WTC11 (cell line): Measurements from ENCODE around the gene FHOD3.

Source experiments
- CTCF ChIP-seq: fragments of 200-600 bp; IDR thresholded peaks from 2 replicates; pipeline ENCODE4 v1.8.0; 2022; ENCODE audit warnings: antibody characterized with exemption
- ESRRA ChIP-seq: sonication (generic); formaldehyde crosslinking; IDR thresholded peaks from 2 replicates; pipeline ENCODE4 v1.8.1; 2022; ENCODE audit warnings: mild to moderate bottlenecking, missing genetic modification reagents, borderline replicate concordance
- FOXJ3 ChIP-seq: sonication (generic); formaldehyde crosslinking; IDR thresholded peaks from 2 replicates; pipeline ENCODE4 v1.9.0; 2021; ENCODE audit warnings: missing genetic modification reagents, mild to moderate bottlenecking, borderline replicate concordance
- FOXP4 ChIP-seq: sonication (generic); formaldehyde crosslinking; IDR thresholded peaks from 2 replicates; pipeline ENCODE4 v1.8.0; 2022; ENCODE audit warnings: mild to moderate bottlenecking, missing genetic modification reagents
- MAX ChIP-seq: sonication (generic); formaldehyde crosslinking; IDR thresholded peaks from 2 replicates; pipeline ENCODE4 v1.8.0; 2022; ENCODE audit warnings: mild to moderate bottlenecking, missing genetic modification reagents
- PREB ChIP-seq: sonication (generic); formaldehyde crosslinking; IDR thresholded peaks from 2 replicates; pipeline ENCODE4 v1.8.1; 2022; ENCODE audit warnings: mild to moderate bottlenecking, missing genetic modification reagents, moderate library complexity, borderline replicate concordance
- TCF7 ChIP-seq: sonication (generic); formaldehyde crosslinking; IDR thresholded peaks from 2 replicates; pipeline ENCODE4 v1.8.0; 2022; ENCODE audit warnings: mild to moderate bottlenecking, low read depth, missing genetic modification reagents, moderate library complexity
- USF2 ChIP-seq: sonication (generic); formaldehyde crosslinking; IDR thresholded peaks from 2 replicates; pipeline ENCODE4 v1.8.1; 2023; ENCODE audit warnings: mild to moderate bottlenecking, missing genetic modification reagents, moderate library complexity
- ZNF281 ChIP-seq: sonication (generic); formaldehyde crosslinking; IDR thresholded peaks from 2 replicates; pipeline ENCODE4 v1.8.0; 2023; ENCODE audit warnings: mild to moderate bottlenecking, missing genetic modification reagents

GRCh38 chr18:36415625-36416024, 118.1 kb downstream of the FHOD3 start:
- TF ChIP-seq PREB (CRISPR knock-in tag) (no peak), ESRRA (CRISPR knock-in tag) (no peak), CTCF (no peak), FOXP4 (CRISPR knock-in tag) (no peak), ZNF281 (CRISPR knock-in tag) (no peak), FOXJ3 (CRISPR knock-in tag) (no peak), TCF7 (CRISPR knock-in tag) (no peak), USF2 (CRISPR knock-in tag) (no peak), MAX (no peak)
